DOHH2 (cell line): ENCODE results near the gene TAF5.

Experiments used
- CTCF ChIP-seq: fragments of 200-600 bp; sonication (generic); IDR thresholded peaks from one replicate; pipeline ENCODE4 v1.5.1; 2014; ENCODE audit warnings: antibody characterized with exemption, mild to moderate bottlenecking, low read depth, low read length; ENCODE audit not compliant: poor library complexity, severe bottlenecking
- EZH2phosphoT487 ChIP-seq: fragments of 200-600 bp; sonication (generic); IDR thresholded peaks from 2 replicates; pipeline ENCODE4 v1.6.1; 2017; ENCODE audit warnings: borderline replicate concordance, mild to moderate bottlenecking, antibody characterized with exemption, low read length, moderate library complexity, mixed read lengths

GRCh38 chr10:103416436-103417147 lies 48.8 kb downstream of the TAF5 start:
- TF ChIP-seq CTCF: peak; percentile 72
- TF ChIP-seq EZH2phosphoT487: no peak
